Measurements from ENCODE around the gene REXO1.
"Not testable (repeated sequence)": the region's sequence is repeated elsewhere in the genome, so short reads cannot be mapped to it uniquely, and the experiment has no call there.

The REXO1 gene

GRCh38 chr19:1806184-1807029 is 41.9 kb downstream of the REXO1 start:
- no peak for DNase-seq (ENCODE audit: low read depth)
- no peak for TF ChIP-seq CTCF (conservative IDR thresholded peaks at IDR 0.05; ENCODE audit: low read depth, low read length)
- no peak overlapping the region for H3K4me3 ChIP-seq (ENCODE audit: low read length)

- H3K4me3 ChIP-seq (ENCODE audit: low read length) = no peak overlapping the region
- DNase-seq (ENCODE audit: low read depth) = no peak
- no peak for TF ChIP-seq CTCF (conservative IDR thresholded peaks at IDR 0.05; ENCODE audit: low read depth, low read length)
Measured at GRCh38 chr19:1805401-1806183, 42.7 kb downstream of the REXO1 start.

- no peak overlapping the region for H3K4me3 ChIP-seq (ENCODE audit: low read length)
- TF ChIP-seq CTCF (conservative IDR thresholded peaks at IDR 0.05; ENCODE audit: low read depth, low read length) = no peak
- DNase-seq (ENCODE audit: low read depth) = no peak
Measured at GRCh38 chr19:1804858-1805257, 43.4 kb downstream of the REXO1 start.

DNA sequence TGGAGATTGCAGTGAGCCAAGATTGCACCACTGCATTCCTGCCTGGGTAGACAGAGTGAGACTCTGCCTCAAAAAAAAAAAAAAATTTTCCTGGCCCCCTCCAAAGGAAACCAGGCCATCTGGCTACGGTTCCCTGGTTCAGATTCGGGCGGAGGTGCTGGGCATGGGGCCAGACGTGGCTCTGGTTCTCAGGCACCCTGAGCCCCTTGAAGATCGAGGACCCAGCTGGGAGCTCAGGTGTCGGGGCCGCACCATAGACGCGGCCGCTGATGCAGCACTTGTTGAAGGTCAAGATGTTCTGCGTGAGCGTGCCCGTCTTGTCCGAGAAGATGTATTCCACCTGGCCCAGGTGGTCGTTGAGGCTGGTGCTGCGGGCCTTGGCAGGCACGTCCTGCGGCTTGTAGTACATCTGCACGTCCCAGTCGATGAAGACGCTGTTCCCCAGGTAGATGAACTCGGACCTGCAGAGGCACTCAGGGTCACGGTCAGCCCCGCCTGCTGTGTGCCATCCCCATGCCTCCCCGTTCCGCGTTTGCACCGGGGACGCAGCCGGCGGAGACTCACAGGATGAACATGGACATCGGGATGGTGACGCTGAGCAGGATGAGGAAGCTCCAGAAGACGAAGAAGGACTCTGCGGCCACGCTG is 48.5 kb downstream of the REXO1 start:
- H3K4me3 ChIP-seq (ENCODE audit: low read length) = no peak overlapping the region
- DNase-seq (ENCODE audit: low read depth) = no peak

DNA sequence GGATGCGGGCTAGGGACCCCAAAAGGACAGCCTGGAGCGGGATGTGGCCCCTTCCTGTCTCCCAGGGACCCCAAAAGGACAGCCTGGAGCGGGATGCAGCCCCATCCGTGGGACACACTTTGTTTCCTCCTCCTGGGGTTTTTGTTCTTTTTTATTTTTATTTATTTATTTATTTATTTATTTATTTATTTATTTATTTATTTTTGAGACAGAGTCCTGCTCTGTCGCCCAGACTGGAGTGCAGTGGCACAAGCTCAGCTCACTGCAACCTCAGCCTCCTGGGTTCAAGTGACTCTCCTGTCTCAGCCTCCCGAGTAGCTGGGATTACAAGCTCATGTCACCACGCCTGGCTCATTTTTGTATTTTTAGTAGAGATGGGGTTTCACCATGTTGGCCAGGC is 51.0 kb downstream of the REXO1 start:
- DNase-seq (ENCODE audit: low read depth); H3K4me3 ChIP-seq (ENCODE audit: low read length): not testable (repeated sequence)

More for the DNA sequence above, 48.5 kb downstream of the REXO1 start:
- no peak for TF ChIP-seq CTCF (conservative IDR thresholded peaks at IDR 0.05; ENCODE audit: low read depth, low read length)

DNA sequence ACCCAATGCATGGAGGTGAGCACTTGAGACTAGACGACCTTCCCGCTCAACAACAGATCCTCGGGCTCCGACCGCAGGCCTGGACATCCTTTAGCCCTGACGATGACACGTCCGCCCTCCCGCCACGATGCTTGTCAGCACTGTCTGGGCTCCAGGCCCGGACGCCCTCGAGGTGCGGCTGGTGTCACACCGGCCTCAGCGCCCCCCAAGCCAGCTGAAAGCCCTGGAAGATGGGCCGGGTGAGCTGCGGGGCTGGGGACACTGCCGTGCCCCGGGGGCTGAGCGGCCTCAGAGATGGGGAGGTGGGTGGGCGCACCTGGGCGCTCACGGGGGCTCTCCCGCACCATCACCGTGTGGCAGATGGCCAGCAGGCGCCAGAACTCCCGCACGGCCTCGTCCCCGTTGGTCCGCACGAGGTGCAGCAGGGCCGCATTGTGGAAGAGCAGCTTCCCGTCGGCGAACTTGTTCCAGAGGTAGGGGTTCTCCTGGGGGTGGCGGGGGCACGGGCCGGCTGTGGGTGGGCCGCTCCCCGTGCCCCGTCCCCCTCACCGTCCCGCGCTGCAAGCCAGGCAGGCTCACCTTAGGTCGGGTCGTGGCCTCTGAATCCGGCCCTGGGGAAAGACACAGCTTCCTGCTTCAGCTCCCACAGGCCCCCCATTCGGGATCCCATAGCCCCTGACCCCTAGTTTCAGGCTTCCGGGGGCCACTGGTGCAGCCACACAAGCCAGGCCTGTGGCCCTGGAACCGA is 51.7 kb downstream of the REXO1 start:
- no peak for TF ChIP-seq CTCF (conservative IDR thresholded peaks at IDR 0.05; ENCODE audit: low read depth, low read length)
- H3K4me3 ChIP-seq (ENCODE audit: low read length) = no peak overlapping the region
- DNase-seq (ENCODE audit: low read depth) = no peak

Measured in retinal pigment epithelial cell (primary cell).